NAMALWA (cell line): Measurements from ENCODE around the gene KRT16.
A peak's percentile ranks its signal among the peaks of the same experiment; 100 is the strongest.
"Not testable (repeated sequence)": the region's sequence is repeated elsewhere in the genome, so short reads cannot be mapped to it uniquely, and the experiment has no call there.

ENCODE experiments used
- DNase-seq: peaks from one replicate; pipeline ENCODE4 v3.0.0-alpha.2; 2015; ENCODE audit warnings: low spot score

Gene KRT16

GRCh38 chr17:41647038-41647813, 34.7 kb upstream of the KRT16 start:
- no peak for DNase-seq

- no peak for DNase-seq
These were observed 29.9 kb upstream of the KRT16 start for GRCh38 chr17:41642252-41643156.

GRCh38 chr17:41640596-41640995, 28.0 kb upstream of the KRT16 start:
- DNase-seq = not testable (repeated sequence)

GRCh38 chr17:41639492-41640473, 27.2 kb upstream of the KRT16 start:
- no peak for DNase-seq

- DNase-seq = no peak
These were observed 26.4 kb upstream of the KRT16 start for GRCh38 chr17:41638941-41639340.

- DNase-seq = no peak
These were observed 25.6 kb upstream of the KRT16 start for GRCh38 chr17:41638194-41638593.

GRCh38 chr17:41636652-41637051, 24.1 kb upstream of the KRT16 start:
- DNase-seq = no peak

GRCh38 chr17:41635121-41636097, 22.8 kb upstream of the KRT16 start:
- no peak for DNase-seq

GRCh38 chr17:41634639-41635038, 22.1 kb upstream of the KRT16 start:
- no peak for DNase-seq

- DNase-seq = peak; percentile 68
These were observed 21.1 kb upstream of the KRT16 start for GRCh38 chr17:41633556-41634199.

GRCh38 chr17:41632482-41633105, 20.0 kb upstream of the KRT16 start:
- DNase-seq = no peak

GRCh38 chr17:41631898-41632285, 19.3 kb upstream of the KRT16 start:
- no peak for DNase-seq

- DNase-seq = no peak
These were observed 18.7 kb upstream of the KRT16 start for GRCh38 chr17:41631025-41631897.

GRCh38 chr17:41629826-41630670, 17.5 kb upstream of the KRT16 start:
- no peak for DNase-seq

GRCh38 chr17:41629316-41629715, 16.7 kb upstream of the KRT16 start:
- DNase-seq = no peak

GRCh38 chr17:41628621-41629255, 16.2 kb upstream of the KRT16 start:
- DNase-seq = not testable (repeated sequence)

GRCh38 chr17:41628073-41628370, 15.5 kb upstream of the KRT16 start:
- DNase-seq = not testable (repeated sequence)
